ENCODE measurements around the gene METTL22.
A peak's percentile ranks its signal among the peaks of the same experiment; 100 is the strongest.

- no peak for TF ChIP-seq POLR2A (IDR thresholded peaks at IDR 0.05)
- TF ChIP-seq, protein P1, sequence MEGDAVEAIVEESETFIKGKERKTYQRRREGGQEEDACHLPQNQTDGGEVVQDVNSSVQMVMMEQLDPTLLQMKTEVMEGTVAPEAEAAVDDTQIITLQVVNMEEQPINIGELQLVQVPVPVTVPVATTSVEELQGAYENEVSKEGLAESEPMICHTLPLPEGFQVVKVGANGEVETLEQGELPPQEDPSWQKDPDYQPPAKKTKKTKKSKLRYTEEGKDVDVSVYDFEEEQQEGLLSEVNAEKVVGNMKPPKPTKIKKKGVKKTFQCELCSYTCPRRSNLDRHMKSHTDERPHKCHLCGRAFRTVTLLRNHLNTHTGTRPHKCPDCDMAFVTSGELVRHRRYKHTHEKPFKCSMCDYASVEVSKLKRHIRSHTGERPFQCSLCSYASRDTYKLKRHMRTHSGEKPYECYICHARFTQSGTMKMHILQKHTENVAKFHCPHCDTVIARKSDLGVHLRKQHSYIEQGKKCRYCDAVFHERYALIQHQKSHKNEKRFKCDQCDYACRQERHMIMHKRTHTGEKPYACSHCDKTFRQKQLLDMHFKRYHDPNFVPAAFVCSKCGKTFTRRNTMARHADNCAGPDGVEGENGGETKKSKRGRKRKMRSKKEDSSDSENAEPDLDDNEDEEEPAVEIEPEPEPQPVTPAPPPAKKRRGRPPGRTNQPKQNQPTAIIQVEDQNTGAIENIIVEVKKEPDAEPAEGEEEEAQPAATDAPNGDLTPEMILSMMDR (IDR thresholded peaks at IDR 0.05): peak in 1 of 4 experiments; percentile 8
Measured at GRCh38 chr16:8644211-8645140, 23.0 kb downstream of the METTL22 start.

Data from prostate gland (tissue), 2 donors.